GM21528 (cell line): ENCODE results near the gene ZNRF1.

ENCODE experiments used
- ATAC-seq: cut with Tn5 transposase; IDR thresholded peaks from one replicate; pipeline ENCODE4 v1.9.1; 2021; ENCODE audit warnings: mild to moderate bottlenecking, moderate library complexity; ENCODE audit not compliant: unreplicated experiment, low FRiP score

ZNRF1 gene

DNA sequence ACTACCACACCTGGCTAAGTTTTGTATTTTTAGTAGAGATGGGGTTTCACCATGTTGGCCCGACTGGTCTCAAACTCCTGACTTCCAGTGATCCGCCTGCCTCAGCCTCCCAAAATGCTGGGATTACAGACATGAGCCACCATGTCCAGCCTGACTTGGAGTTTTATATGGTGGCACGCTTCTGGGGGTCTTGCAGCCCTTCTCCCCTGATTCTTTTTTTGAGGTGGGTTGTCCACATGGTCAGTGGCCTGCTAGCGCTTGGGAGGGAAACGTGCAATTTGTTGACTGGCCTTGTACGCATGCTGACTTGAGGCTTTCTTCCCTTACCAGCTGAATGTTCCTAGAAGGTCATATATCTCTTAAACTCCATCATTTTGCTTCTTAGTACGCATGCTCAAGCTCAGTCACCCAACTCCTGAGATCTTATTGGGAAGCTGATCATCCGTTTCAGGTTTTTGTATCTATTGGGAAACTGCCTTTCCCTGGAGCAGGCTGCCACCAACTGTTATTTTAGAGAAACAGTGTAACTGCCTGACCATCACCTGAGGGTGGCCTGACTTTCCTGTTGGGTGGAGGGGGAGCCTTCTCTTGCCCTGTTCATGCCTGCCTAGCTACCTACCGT is 131.4 kb downstream of the ZNRF1 start:
- no peak for ATAC-seq

DNA sequence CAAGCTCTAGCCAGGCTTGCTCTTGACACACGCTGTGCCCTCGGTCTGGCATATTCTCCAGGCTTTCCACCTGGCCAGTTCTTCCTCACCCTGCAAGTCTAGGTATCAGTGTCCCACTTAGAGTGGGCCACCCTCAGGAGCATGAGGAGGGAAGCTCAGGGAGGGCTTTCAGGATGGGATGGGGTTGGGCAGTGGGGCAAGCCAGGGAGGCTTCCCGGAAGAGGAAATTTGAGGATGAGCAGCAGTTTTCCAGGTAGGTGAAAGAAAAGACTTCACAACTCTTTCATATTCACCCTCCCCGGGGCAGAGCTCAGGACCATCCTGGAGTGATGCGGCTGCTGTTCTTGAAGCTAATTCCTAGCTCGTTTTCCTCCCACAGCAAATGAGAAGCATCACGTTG is 132.3 kb downstream of the ZNRF1 start:
- ATAC-seq = no peak

- no peak for ATAC-seq
These were observed 139.4 kb downstream of the ZNRF1 start for GRCh38 chr16:75138233-75138632.

GRCh38 chr16:75138636-75139035 is 139.8 kb downstream of the ZNRF1 start:
- no peak for ATAC-seq

DNA sequence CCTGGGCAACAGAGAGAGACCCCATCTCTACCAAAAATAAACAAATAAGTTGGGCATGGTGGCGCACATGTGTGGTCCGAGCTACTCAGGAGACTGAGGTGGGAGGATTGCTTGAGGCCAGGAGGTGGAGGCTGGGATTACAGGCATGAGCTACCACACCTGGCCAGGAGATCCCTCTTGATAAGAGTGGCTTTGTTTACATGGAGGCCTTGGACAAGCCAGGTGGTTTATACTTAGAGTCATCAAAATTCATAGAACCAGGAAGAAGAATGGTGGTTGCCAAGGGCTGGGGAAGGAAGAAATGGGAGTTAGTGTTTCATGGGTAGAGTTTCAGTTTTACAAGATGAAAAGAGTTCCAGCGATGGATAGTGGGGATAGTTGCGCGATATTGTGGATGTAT is 140.7 kb downstream of the ZNRF1 start:
- ATAC-seq = no peak

DNA sequence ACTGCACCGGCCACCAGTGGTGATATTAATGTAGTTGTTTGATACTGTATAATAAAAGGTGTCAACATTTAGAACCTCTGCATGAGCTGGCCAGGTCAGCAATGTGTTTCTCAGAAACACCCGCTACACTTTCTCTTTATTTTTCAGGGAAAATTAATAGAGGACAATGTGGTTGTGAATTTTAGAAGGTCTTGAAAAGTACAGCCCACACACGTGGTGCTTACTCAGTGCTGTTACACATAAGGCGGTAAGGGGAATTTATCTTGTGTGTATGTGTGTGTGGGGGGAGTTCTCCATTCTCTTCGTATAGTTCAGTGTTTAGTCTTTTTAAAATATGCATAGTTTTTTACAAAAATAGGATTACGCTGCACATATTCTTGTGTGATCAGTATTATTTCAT is 145.1 kb downstream of the ZNRF1 start:
- no peak for ATAC-seq

DNA sequence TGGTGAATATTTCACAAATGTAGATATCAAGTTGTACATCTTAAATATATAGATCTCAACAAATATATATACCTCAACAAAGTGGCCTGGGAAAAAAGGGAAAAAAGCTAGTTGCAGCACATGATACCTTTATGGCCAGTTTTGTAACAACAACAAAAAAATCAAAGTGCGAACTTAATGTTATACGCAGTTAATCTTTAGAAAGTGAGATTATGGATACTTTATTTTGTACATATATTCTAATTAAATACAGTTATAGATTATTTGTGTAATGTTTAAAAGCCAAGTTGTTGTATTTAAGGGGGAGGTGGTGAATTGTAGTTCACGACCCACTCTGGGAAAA is 149.1 kb downstream of the ZNRF1 start:
- no peak for ATAC-seq

GRCh38 chr16:75148311-75149195 is 149.7 kb downstream of the ZNRF1 start, which contains the start of gene ZFP1:
Gene ZFP1, plus strand, starts transcription at chr16:75148524. Its CDS starts 4,428 bp downstream, at chr16:75152952.
- ATAC-seq = peak; percentile 85

GRCh38 chr16:75151798-75152197 is 153.0 kb downstream of the ZNRF1 start:
- ATAC-seq = no peak

DNA sequence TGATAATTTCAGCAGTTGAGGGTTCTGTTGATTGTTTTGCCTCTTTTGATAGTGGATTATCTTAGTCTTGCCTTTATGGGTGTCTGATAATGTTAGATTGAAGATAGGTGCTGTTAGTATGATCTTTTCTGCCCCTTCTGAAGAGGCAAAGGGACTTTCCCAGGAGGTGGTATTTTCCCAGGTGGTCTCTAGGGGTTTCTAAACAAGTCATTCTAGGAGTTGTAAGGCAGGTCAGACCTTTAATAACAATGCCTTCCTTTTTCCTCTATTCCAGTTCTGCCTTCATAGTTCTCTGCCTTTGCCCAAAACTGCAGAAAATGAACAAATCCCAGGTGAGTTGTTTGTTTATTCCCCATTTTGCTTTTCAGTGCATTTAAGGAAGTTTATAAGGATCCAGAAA is 153.8 kb downstream of the ZNRF1 start:
- ATAC-seq = no peak

DNA sequence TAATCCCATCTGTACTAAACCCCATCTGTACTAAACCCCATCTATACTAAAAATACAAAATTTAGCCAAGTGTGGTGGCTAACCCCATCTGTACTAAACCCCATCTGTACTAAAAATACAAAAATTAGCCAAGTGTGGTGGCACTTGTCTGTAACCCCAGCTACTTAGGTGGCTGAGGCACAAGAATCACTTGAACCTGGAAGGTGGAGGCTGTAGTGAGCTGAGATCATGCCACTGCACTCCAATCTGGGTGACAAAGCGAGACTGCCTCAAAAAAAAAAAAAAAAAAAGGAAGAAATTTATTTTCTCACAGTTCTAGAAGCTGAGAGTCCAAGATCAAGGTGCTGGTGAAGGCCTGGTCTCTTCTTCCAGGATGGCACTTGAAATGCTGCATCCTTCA is 161.6 kb downstream of the ZNRF1 start:
- ATAC-seq = no peak
